Measurements from ENCODE around the gene REXO1.

REXO1 gene

DNA sequence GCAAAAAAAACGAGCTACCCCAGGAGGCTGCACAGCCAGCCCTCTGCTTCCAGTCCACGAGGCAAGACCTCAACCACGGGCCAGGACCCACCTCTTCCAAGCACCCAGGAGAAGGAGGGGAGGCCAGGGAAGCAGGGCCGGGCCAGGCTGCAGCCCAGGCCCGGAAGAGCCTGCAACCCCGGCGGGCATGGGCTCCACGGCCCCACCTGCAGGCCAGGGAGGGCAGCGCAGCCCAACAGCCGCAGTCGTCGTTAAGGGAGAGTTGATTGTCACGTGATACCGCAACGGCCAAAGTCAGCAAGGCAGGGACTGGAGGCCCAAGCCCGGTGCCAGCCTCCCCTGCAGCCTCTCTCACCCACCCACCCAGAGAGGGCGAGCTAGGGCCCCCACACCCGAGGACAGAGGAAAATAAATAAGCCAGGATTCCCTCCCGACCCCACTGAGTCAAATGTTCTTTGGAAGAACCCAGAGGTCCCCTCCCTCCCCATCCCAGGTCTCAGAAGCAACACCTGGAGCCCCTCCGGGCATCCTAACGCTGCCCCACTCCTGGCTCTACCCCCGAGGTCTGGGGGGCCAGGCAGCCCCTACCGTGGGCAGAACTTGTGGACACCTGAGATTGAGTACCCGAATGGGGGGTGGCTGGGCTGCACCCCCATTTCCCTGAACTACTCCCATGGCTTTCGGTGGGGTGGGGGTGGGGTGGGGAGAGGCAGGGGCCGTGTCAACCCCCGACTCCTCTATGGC, 5.2 kb upstream of the REXO1 start (continued):
- TF ChIP-seq GLIS1 (tag by site-specific recombination; IDR thresholded peaks at IDR 0.05) (peak; percentile 64), KLF9 (tag by site-specific recombination; IDR thresholded peaks at IDR 0.05; ENCODE audit: low read depth) (no peak), ZNF366 (tag by site-specific recombination; conservative IDR thresholded peaks at IDR 0.05) (no peak), ZNF76 (tag by site-specific recombination; IDR thresholded peaks at IDR 0.05; ENCODE audit: borderline replicate concordance, low read depth) (no peak), ZNF623 (tag by site-specific recombination; IDR thresholded peaks at IDR 0.05) (no peak), ZBTB1 (tag by site-specific recombination; IDR thresholded peaks at IDR 0.05) (no peak), HOXA7 (CRISPR knock-in tag; IDR thresholded peaks at IDR 0.05; ENCODE audit: borderline replicate concordance) (no peak), ZBTB7A (tag by site-specific recombination; IDR thresholded peaks at IDR 0.05; ENCODE audit: low read depth) (no peak), SP2 (tag by site-specific recombination; IDR thresholded peaks at IDR 0.05) (peak; percentile 61), ZNF621 (tag by site-specific recombination; IDR thresholded peaks at IDR 0.05) (no peak), ZNF658 (tag by site-specific recombination; IDR thresholded peaks at IDR 0.05) (no peak), ZNF211 (tag by site-specific recombination; IDR thresholded peaks at IDR 0.05; ENCODE audit: low read depth) (no peak), ZNF324 (tag by site-specific recombination; IDR thresholded peaks at IDR 0.05) (peak; percentile 81), ZNF221 (tag by site-specific recombination; IDR thresholded peaks at IDR 0.05; ENCODE audit: borderline replicate concordance) (no peak; the same call in 1 of the 2 replicates), ZNF404 (tag by site-specific recombination; IDR thresholded peaks at IDR 0.05) (no peak), ZNF335 (tag by site-specific recombination; conservative IDR thresholded peaks at IDR 0.05) (peak; percentile 31; the same call in 1 of the 2 replicates), ZBTB48 (tag by site-specific recombination; IDR thresholded peaks at IDR 0.05) (peak; percentile 88), ZBTB8A (tag by site-specific recombination; IDR thresholded peaks at IDR 0.05) (peak; percentile 52; the same call in 1 of the 2 replicates), ZEB2 (tag by site-specific recombination; IDR thresholded peaks at IDR 0.05) (0 out of 2 replicates have a peak, but pooled peaks have one; percentile 34), ZFP41 (tag by site-specific recombination; IDR thresholded peaks at IDR 0.05; ENCODE audit: borderline replicate concordance) (no peak), ZNF23 (tag by site-specific recombination; IDR thresholded peaks at IDR 0.05; ENCODE audit: borderline replicate concordance) (no peak), HOXC10 (CRISPR knock-in tag; IDR thresholded peaks at IDR 0.05) (no peak)
- TF ChIP-seq, protein P1, sequence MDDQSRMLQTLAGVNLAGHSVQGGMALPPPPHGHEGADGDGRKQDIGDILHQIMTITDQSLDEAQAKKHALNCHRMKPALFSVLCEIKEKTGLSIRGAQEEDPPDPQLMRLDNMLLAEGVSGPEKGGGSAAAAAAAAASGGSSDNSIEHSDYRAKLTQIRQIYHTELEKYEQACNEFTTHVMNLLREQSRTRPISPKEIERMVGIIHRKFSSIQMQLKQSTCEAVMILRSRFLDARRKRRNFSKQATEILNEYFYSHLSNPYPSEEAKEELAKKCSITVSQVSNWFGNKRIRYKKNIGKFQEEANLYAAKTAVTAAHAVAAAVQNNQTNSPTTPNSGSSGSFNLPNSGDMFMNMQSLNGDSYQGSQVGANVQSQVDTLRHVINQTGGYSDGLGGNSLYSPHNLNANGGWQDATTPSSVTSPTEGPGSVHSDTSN (CRISPR knock-in tag; IDR thresholded peaks at IDR 0.05) = no peak
- TF ChIP-seq, protein P2, sequence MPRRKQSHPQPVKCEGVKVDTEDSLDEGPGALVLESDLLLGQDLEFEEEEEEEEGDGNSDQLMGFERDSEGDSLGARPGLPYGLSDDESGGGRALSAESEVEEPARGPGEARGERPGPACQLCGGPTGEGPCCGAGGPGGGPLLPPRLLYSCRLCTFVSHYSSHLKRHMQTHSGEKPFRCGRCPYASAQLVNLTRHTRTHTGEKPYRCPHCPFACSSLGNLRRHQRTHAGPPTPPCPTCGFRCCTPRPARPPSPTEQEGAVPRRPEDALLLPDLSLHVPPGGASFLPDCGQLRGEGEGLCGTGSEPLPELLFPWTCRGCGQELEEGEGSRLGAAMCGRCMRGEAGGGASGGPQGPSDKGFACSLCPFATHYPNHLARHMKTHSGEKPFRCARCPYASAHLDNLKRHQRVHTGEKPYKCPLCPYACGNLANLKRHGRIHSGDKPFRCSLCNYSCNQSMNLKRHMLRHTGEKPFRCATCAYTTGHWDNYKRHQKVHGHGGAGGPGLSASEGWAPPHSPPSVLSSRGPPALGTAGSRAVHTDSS (tag by site-specific recombination; IDR thresholded peaks at IDR 0.05) = no peak
- TF ChIP-seq, protein P3, sequence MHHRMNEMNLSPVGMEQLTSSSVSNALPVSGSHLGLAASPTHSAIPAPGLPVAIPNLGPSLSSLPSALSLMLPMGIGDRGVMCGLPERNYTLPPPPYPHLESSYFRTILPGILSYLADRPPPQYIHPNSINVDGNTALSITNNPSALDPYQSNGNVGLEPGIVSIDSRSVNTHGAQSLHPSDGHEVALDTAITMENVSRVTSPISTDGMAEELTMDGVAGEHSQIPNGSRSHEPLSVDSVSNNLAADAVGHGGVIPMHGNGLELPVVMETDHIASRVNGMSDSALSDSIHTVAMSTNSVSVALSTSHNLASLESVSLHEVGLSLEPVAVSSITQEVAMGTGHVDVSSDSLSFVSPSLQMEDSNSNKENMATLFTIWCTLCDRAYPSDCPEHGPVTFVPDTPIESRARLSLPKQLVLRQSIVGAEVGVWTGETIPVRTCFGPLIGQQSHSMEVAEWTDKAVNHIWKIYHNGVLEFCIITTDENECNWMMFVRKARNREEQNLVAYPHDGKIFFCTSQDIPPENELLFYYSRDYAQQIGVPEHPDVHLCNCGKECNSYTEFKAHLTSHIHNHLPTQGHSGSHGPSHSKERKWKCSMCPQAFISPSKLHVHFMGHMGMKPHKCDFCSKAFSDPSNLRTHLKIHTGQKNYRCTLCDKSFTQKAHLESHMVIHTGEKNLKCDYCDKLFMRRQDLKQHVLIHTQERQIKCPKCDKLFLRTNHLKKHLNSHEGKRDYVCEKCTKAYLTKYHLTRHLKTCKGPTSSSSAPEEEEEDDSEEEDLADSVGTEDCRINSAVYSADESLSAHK (tag by site-specific recombination; IDR thresholded peaks at IDR 0.05) = no peak
- TF ChIP-seq, protein P4, sequence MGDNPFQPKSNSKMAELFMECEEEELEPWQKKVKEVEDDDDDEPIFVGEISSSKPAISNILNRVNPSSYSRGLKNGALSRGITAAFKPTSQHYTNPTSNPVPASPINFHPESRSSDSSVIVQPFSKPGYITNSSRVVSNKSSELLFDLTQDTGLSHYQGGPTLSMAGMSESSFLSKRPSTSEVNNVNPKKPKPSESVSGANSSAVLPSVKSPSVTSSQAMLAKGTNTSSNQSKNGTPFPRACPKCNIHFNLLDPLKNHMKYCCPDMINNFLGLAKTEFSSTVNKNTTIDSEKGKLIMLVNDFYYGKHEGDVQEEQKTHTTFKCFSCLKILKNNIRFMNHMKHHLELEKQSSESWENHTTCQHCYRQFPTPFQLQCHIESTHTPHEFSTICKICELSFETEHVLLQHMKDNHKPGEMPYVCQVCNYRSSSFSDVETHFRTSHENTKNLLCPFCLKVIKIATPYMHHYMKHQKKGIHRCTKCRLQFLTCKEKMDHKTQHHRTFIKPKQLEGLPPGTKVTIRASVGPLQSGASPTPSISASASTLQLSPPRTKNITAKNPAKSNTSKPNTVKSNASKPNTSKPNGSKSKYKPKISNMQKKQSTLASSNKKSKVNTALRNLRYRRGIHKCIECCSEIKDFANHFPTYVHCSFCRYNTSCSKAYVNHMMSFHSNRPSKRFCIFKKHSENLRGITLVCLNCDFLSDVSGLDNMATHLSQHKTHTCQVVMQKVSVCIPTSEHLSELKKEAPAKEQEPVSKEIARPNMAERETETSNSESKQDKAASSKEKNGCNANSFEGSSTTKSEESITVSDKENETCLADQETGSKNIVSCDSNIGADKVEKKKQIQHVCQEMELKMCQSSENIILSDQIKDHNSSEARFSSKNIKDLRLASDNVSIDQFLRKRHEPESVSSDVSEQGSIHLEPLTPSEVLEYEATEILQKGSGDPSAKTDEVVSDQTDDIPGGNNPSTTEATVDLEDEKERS (tag by site-specific recombination; IDR thresholded peaks at IDR 0.05) = no peak
- TF ChIP-seq, protein P5, sequence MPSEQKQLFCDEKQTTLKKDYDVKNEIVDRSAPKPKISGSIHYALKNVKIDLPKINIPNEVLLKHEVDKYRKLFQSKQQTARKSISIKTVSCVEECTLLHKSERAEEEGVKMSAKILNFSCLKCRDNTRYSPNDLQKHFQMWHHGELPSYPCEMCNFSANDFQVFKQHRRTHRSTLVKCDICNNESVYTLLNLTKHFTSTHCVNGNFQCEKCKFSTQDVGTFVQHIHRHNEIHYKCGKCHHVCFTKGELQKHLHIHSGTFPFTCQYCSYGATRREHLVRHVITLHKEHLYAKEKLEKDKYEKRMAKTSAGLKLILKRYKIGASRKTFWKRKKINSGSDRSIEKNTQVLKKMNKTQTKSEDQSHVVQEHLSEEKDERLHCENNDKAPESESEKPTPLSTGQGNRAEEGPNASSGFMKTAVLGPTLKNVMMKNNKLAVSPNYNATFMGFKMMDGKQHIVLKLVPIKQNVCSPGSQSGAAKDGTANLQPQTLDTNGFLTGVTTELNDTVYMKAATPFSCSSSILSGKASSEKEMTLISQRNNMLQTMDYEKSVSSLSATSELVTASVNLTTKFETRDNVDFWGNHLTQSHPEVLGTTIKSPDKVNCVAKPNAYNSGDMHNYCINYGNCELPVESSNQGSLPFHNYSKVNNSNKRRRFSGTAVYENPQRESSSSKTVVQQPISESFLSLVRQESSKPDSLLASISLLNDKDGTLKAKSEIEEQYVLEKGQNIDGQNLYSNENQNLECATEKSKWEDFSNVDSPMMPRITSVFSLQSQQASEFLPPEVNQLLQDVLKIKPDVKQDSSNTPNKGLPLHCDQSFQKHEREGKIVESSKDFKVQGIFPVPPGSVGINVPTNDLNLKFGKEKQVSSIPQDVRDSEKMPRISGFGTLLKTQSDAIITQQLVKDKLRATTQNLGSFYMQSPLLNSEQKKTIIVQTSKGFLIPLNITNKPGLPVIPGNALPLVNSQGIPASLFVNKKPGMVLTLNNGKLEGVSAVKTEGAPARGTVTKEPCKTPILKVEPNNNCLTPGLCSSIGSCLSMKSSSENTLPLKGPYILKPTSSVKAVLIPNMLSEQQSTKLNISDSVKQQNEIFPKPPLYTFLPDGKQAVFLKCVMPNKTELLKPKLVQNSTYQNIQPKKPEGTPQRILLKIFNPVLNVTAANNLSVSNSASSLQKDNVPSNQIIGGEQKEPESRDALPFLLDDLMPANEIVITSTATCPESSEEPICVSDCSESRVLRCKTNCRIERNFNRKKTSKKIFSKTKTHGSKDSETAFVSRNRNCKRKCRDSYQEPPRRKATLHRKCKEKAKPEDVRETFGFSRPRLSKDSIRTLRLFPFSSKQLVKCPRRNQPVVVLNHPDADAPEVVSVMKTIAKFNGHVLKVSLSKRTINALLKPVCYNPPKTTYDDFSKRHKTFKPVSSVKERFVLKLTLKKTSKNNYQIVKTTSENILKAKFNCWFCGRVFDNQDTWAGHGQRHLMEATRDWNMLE (tag by site-specific recombination; conservative IDR thresholded peaks at IDR 0.05; ENCODE audit: low read depth) = no peak

All from HEK293 (cell line).